ENCODE data around the gene ZC3H18. TPM values are rescaled to one million over a fixed set of nuclear protein-coding genes. Genes with fewer than 3 reads are reported as not detected.

Gene ZC3H18
- total RNA-seq, 1 donor, result 13.5 TPM

DNA sequence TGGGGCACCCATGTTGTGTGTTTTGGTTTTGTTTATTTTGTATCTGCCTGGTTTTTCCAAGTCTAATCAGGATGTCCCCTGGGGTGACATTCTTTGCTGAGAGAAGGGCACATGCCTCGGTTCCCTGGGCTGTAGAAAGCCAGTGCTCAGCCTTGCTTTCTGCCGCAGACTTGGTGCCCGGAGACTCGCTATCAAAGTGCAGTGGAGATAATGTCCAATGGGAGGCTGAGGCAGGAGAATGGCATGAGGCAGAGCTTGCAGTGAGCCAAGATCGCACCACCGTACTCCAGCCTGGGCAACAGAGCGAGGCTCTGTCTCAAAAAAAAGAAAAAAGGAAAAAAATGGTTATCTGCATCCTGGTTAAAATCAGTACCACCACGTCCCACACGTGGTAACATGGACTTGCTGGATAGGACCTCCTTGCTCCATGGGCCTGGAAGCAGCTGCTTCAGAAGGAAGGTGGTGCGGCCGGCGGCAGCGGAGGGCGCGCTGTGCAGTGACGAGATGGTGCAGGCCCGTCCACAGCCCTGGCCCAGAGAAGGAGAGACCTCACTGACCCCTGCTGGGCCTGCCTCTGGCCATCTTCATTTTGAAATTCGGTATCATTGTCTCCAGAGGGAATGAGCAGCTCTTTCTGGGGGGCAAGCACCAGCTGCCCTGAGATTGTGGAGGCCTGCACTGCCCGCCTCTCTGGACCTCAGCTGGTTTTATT, 48.9 kb downstream of the ZC3H18 start:
- DNase-seq (ENCODE audit: low read depth in 2 of 3, low spot score in 2 of 3), result no peak

DNA sequence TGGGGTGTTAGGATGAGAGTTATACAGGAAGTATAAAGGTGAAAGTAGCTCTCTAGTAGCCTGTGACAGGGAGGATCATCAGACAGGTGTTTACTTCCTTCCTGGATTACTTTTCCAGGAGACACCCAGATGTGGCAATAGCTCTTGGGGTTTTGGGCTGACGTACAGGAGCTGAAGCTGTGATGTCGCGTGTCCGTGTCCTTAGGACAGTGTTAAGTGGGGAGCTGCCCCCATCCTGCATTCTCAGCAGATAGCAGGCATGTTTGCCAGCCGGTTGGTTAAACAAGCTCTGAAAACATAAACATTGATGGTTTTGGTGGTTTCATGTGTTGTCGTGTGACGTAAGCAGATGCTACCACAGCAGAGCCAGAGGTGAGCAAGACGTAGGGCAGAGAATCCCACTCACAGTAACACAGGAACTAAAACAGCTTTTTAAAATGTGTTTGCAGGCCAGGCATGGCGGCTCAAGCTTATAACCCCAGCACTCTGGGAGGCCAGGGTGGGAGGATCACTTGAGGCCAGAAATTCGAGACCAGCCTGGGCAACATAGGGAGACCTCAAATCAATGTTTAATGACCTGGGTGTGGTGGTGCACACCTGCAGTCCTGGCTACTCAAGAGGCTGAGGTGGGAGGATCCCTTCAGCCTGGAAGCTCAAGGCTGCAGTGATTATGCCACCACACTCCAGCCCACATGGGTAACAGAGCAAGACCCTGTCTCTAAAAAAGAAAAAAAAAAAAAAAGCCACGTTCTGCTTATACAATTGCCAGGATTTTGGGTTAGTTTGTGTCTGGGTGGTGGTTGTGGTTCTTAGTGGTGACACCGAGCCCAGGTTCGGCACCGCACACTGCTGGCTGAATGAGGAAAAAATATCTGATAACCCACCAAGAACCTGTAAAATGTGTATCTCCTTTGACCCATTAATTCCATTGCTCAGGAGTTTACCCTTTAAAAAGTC, 49.9 kb downstream of the ZC3H18 start:
- DNase-seq (ENCODE audit: low read depth in 2 of 3, low spot score in 2 of 3), result peak in 1 of 3 donors; percentile 57

DNA sequence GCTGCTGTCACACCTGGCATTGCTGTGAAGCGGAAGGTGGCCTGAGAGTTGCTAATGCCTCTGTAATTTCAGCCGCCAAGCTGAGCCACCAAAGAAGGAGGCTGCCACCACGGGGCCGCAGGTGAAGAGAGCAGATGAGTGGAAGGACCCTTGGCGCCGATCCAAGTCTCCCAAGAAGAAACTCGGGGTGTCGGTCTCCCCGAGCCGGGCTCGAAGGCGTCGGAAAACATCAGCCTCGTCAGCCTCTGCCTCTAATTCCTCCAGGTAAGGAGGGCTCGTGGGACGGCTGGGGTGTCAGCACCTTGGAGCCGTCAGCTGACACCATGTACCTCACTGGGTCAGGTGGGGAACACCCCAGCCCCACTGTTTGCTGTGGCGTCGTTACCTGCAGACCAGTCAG, 51.9 kb downstream of the ZC3H18 start:
- no peak for DNase-seq (ENCODE audit: low read depth in 2 of 3, low spot score in 2 of 3)

GRCh38 chr16:88622866-88623265, 52.7 kb downstream of the ZC3H18 start:
- DNase-seq (ENCODE audit: low read depth in 2 of 3, low spot score in 2 of 3), result no peak

- DNase-seq (ENCODE audit: low read depth in 2 of 3, low spot score in 2 of 3), result no peak
Measured at GRCh38 chr16:88623858-88624257, 53.7 kb downstream of the ZC3H18 start.

DNA sequence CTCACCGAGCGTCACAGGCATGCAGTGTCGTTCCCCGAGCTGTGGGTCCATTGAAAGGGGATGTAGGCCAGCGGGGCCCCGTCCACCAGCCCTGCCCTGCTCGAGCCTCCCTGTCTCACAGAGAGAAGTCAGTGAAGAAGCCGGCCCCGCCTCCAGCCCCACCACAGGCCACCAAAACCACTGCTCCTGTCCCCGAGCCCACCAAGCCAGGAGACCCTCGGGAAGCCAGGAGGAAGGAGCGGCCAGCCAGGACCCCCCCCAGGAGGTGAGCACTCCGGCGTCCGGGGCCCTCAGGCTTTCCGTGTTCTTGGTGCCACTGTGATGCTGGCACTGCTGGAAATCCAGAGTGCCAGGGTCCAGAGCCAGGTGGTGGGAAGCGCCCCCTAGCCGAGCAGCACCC, 54.3 kb downstream of the ZC3H18 start:
- DNase-seq (ENCODE audit: low read depth in 2 of 3, low spot score in 2 of 3), result no peak

- no peak for DNase-seq (ENCODE audit: low read depth in 2 of 3, low spot score in 2 of 3)
Measured at GRCh38 chr16:88624977-88625576, 54.9 kb downstream of the ZC3H18 start.

DNA sequence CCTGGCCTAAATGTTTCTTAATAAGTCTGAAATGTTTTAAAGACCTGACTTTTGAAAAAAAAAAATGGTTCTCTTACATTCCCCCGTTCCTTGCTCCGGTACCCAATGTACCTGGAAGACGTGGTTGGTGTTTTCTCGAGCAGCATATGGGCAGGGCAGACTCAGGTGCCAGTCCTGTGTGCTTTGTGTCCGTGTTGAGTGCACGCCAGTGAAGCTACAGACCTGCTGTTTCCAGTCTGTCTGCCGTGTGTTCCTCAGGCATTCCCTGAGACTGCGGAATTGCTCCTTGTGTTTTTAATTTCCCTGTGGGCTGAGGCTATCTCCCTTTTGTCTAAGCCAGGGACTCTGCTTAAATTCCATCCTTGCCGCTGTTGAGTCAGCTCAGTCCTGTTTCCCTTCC, 56.4 kb downstream of the ZC3H18 start:
- no peak for DNase-seq (ENCODE audit: low read depth in 2 of 3, low spot score in 2 of 3)

DNA sequence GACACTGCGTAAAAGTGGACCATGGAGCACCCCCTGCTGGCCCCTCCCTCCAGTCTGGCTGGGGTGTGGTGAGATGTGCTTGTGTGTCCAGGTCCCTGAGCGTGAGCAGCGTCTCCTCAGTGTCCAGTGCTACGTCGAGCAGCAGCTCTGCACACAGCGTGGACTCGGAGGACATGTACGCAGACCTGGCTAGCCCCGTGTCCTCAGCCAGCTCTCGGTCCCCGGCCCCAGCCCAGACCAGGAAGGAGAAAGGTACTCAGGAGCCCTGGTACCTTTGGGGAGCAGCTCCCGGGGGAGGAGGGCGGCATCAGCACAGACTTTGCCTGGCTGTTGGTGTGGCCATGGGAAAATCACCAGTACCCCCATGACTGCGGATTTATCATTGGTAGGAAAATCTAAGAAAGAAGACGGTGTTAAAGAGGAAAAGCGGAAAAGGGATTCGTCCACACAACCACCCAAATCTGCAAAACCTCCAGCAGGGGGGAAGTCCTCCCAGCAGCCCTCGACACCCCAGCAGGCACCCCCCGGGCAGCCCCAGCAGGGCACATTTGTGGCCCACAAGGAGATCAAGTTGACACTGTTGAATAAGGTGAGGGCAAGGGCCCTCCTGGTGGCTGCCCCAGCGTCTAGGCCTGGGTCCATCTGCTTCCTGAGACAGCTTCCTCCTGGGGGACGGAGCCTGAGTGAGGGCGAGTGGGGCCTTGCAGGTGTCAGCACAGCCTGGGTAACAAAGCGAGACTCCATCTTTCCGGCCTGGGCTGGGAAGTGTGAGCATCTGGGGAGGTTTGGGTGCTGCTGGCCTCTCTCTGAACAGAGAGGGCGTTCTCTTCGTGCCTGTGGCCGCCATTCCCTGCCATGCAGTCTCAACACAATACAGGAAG, 57.6 kb downstream of the ZC3H18 start:
- no peak for DNase-seq (ENCODE audit: low read depth in 2 of 3, low spot score in 2 of 3)

DNA sequence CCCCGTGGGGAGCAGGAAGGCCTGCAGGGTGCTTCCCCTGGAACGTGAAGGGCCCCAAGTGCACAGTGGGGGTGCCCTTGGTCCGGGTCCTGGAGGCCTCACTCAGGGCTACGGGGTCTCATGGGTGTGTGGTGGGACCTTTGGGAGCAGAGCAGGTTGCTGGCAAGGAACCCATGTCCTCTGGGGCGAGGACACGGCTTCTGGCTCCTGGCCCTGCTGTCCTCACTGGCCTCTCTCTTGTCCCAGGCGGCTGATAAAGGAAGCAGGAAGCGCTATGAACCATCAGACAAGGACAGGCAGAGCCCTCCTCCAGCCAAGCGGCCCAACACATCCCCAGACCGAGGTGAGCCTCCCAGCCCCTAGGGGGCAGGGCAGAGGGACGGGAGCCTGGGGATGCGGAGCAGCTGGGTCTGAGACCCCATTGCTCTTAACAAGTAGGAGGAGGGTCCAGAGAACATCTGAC, 58.3 kb downstream of the ZC3H18 start:
- peak in 1 of 3 donors; percentile 38 for DNase-seq (ENCODE audit: low read depth in 2 of 3, low spot score in 2 of 3)

- DNase-seq (ENCODE audit: low read depth in 2 of 3, low spot score in 2 of 3), result no peak
Measured at GRCh38 chr16:88629835-88630234, 59.6 kb downstream of the ZC3H18 start.

DNA sequence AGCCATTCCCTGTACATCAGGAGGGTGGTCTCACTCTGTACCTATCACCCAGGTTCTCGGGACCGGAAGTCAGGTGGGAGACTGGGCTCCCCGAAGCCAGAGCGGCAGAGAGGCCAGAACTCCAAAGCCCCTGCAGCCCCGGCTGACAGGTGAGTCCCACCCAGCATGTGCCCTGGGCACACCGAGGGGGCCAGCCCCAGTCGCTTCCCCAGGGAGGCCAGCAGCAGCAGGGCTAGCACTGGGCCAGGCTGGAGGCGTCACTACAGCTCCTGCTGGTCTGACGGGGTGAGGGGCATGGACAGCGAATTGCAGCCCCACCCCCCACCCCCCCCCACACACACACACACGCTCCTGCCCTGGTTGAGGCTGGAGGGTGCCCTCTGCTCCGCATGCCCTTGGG, 60.2 kb downstream of the ZC3H18 start:
- no peak for DNase-seq (ENCODE audit: low read depth in 2 of 3, low spot score in 2 of 3)

- DNase-seq (ENCODE audit: low read depth in 2 of 3, low spot score in 2 of 3), result no peak
Measured at GRCh38 chr16:88630941-88631340, 60.7 kb downstream of the ZC3H18 start.

- DNase-seq (ENCODE audit: low read depth in 2 of 3, low spot score in 2 of 3), result no peak
Measured at GRCh38 chr16:88631384-88631783, 61.2 kb downstream of the ZC3H18 start.

DNA sequence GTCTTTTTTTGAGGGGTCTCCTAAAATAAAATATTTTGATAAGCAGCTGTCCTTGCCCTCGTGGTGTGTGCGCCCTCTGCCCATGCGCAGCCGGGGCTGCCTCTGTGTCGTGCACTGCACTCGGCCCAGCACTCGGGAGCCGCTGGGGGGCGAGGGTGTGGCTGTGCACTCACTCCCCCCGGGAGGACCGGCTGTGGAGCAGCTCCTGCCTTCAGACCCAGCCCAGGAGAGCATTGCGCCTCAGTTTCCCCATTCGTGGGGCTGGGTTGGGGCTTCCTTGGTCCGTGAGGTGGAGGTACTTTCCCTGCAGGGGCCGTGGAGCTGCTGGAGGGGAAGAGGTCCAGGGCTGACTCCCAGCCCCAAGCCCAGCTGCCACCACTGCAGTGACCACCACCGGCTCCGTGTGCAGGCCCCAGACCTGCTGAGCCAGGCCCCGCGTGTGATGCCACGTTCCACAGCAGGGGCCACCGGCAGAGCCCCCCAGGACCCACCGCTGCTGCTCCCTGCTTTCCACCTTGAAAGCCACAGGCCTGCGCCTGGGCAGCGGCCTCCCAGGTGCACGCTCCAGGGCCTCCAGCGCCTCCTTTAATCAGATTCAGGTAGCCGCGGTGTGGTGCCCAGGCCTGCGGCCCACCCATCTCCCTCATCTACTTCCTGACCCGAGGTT, 61.9 kb downstream of the ZC3H18 start:
- DNase-seq (ENCODE audit: low read depth in 2 of 3, low spot score in 2 of 3), result no peak

DNA sequence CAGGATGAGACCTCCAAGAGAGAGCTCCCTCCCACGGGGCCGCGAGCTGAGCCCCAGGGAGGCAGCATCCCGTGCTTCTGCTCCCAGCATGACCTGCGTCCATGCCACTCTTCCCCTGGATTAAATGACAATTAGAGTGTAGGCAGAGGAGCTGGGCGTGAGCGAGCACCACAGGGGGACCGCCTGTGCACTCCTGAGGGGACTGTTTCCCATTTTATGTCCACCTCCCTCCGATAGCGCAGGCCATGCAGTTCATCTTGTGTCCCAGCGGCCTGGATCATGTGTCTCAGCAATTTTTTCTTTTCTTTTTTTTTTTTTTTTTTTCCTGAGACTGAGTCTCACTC, 62.4 kb downstream of the ZC3H18 start:
- DNase-seq (ENCODE audit: low read depth in 2 of 3, low spot score in 2 of 3), result no peak

DNA sequence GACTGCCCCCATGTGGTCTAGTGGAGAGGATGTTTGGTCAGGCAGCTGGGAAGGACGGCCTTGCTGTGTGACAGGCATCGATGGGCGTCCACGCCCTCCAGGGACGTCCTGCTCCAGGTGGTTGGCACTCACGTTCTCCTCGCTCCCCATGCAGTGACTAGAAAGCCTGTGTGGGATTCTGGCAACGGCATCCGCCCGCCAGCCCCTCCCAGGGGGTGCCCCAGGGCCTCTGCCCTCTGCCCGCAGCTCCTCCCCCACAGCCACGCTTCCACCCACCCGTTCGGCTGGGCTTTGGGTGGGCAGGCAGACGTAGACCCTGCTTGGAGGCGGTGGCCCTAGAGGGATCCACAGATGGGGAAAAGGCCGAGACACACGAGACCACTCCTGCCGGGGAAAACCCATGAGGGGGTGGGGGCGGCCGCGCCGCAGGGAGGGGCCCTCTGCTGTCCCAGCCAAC, 63.5 kb downstream of the ZC3H18 start:
- DNase-seq (ENCODE audit: low read depth in 2 of 3, low spot score in 2 of 3), result peak in 2 of 3 donors; percentile 20 to 35

DNA sequence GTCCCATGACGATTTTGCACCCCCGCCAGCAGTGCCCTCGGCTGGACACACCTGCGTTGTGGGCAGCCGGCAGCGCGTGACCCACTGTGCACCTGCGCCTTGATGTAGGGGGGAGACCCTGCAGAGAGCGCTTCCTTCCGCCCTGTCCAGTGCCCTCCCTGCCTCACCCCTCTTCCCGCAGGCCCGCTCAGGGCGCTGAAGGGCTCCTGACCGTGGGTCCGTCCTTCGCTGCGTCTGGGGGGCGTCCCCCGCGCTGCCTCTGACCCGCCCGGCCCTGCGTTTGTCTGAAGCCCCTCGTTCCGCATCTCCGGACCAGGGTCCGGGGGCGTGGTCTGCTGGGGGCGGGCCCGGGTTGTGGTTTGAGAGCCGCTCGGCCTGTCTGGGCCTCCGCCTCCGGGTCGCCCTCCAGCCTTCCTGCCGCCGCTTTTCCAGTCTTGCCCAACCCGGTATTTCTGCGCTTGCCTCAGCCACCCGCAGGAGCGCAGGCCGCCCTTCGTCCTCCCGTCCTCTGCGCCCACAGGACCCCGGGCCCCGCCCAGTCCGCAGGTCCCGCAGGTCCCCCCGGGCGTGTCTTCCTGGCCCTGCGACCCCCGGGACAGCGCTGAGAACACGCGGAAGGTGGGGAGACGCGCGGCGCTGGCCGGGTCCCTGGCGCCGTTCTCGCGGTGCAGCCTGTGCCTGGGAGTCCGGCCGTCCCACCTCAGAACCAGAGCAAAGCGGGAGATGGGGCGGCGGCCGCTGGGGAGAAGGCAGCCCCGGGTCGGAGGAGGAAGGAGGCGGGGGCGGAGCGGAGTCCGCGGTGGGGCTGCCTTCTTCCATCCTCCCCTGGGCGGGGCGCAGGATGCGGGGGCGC, 64.2 kb downstream of the ZC3H18 start:
- peak in 2 of 3 donors; percentile 28 to 46 for DNase-seq (ENCODE audit: low read depth in 2 of 3, low spot score in 2 of 3)
